ENCODE measurements around the gene CYFIP2.

Gene CYFIP2

GRCh38 chr5:157371655-157372471 lies 105.9 kb downstream of the CYFIP2 start:
- H3K27ac ChIP-seq (ENCODE audit: low read length) = no peak overlapping the region
- no peaks in the 10 kb centered on the region for H3K9me3 ChIP-seq (ENCODE audit: control insufficient read depth, low read depth, low read length)
- no peaks in the 10 kb centered on the region for H3K27me3 ChIP-seq (ENCODE audit: control insufficient read depth, insufficient read depth, low read length)
- H3K4me1 ChIP-seq (ENCODE audit: control insufficient read depth, low read depth, low read length) = peaks cover 13% of the 10 kb centered on the region
- H3K9ac ChIP-seq (ENCODE audit: low read length) = no peak overlapping the region
- no peak overlapping the region for H3K4me3 ChIP-seq (ENCODE audit: low read length)
- H3K36me3 ChIP-seq (ENCODE audit: control insufficient read depth, low read depth, low read length) = peaks cover 5% of the 10 kb centered on the region

GRCh38 chr5:157372472-157372822 lies 106.5 kb downstream of the CYFIP2 start:
- Histone ChIP-seq H3K9ac (ENCODE audit: low read length) (no peak overlapping the region), H3K9me3 (ENCODE audit: control insufficient read depth, low read depth, low read length) (no peaks in the 10 kb centered on the region), H3K27ac (ENCODE audit: low read length) (no peak overlapping the region), H3K27me3 (ENCODE audit: control insufficient read depth, insufficient read depth, low read length) (no peaks in the 10 kb centered on the region), H3K4me1 (ENCODE audit: control insufficient read depth, low read depth, low read length) (peaks cover 13% of the 10 kb centered on the region), H3K36me3 (ENCODE audit: control insufficient read depth, low read depth, low read length) (peaks cover 5% of the 10 kb centered on the region), H3K4me3 (ENCODE audit: low read length) (no peak overlapping the region)

- Histone ChIP-seq H3K9ac (ENCODE audit: low read length) (no peak overlapping the region), H3K4me1 (ENCODE audit: control insufficient read depth, low read depth, low read length) (no peaks in the 10 kb centered on the region), H3K27me3 (ENCODE audit: control insufficient read depth, insufficient read depth, low read length) (no peaks in the 10 kb centered on the region), H3K9me3 (ENCODE audit: control insufficient read depth, low read depth, low read length) (no peaks in the 10 kb centered on the region), H3K36me3 (ENCODE audit: control insufficient read depth, low read depth, low read length) (peaks cover 9% of the 10 kb centered on the region), H3K27ac (ENCODE audit: low read length) (no peak overlapping the region), H3K4me3 (ENCODE audit: low read length) (no peak overlapping the region)
These were observed 112.6 kb downstream of the CYFIP2 start for GRCh38 chr5:157378509-157378908.

GRCh38 chr5:157379983-157380382 lies 114.1 kb downstream of the CYFIP2 start:
- H3K4me3 ChIP-seq (ENCODE audit: low read length) = no peak overlapping the region
- peaks cover under 1% of the 10 kb centered on the region for H3K4me1 ChIP-seq (ENCODE audit: control insufficient read depth, low read depth, low read length)
- H3K27me3 ChIP-seq (ENCODE audit: control insufficient read depth, insufficient read depth, low read length) = no peaks in the 10 kb centered on the region
- peaks cover 12% of the 10 kb centered on the region for H3K36me3 ChIP-seq (ENCODE audit: control insufficient read depth, low read depth, low read length)
- H3K27ac ChIP-seq (ENCODE audit: low read length) = no peak overlapping the region
- H3K9ac ChIP-seq (ENCODE audit: low read length) = no peak overlapping the region
- H3K9me3 ChIP-seq (ENCODE audit: control insufficient read depth, low read depth, low read length) = no peaks in the 10 kb centered on the region

- no peak overlapping the region for H3K4me3 ChIP-seq (ENCODE audit: low read length)
- H3K27ac ChIP-seq (ENCODE audit: low read length) = no peak overlapping the region
- peaks cover 10% of the 10 kb centered on the region for H3K4me1 ChIP-seq (ENCODE audit: control insufficient read depth, low read depth, low read length)
- no peaks in the 10 kb centered on the region for H3K9me3 ChIP-seq (ENCODE audit: control insufficient read depth, low read depth, low read length)
- peaks cover 12% of the 10 kb centered on the region for H3K36me3 ChIP-seq (ENCODE audit: control insufficient read depth, low read depth, low read length)
- H3K27me3 ChIP-seq (ENCODE audit: control insufficient read depth, insufficient read depth, low read length) = no peaks in the 10 kb centered on the region
- no peak overlapping the region for H3K9ac ChIP-seq (ENCODE audit: low read length)
These were observed 115.8 kb downstream of the CYFIP2 start for GRCh38 chr5:157381746-157382145.

GRCh38 chr5:157382996-157383800 lies 117.3 kb downstream of the CYFIP2 start:
- Histone ChIP-seq H3K9me3 (ENCODE audit: control insufficient read depth, low read depth, low read length) (no peaks in the 10 kb centered on the region), H3K4me3 (ENCODE audit: low read length) (no peak overlapping the region), H3K27me3 (ENCODE audit: control insufficient read depth, insufficient read depth, low read length) (no peaks in the 10 kb centered on the region), H3K4me1 (ENCODE audit: control insufficient read depth, low read depth, low read length) (peaks cover 10% of the 10 kb centered on the region), H3K9ac (ENCODE audit: low read length) (no peak overlapping the region), H3K36me3 (ENCODE audit: control insufficient read depth, low read depth, low read length) (peaks cover 12% of the 10 kb centered on the region), H3K27ac (ENCODE audit: low read length) (no peak overlapping the region)

GRCh38 chr5:157384971-157385709 lies 119.2 kb downstream of the CYFIP2 start:
- Histone ChIP-seq H3K4me3 (ENCODE audit: low read length) (no peak overlapping the region), H3K27me3 (ENCODE audit: control insufficient read depth, insufficient read depth, low read length) (no peaks in the 10 kb centered on the region), H3K4me1 (ENCODE audit: control insufficient read depth, low read depth, low read length) (peaks cover 10% of the 10 kb centered on the region), H3K9ac (ENCODE audit: low read length) (no peak overlapping the region), H3K36me3 (ENCODE audit: control insufficient read depth, low read depth, low read length) (peaks cover 12% of the 10 kb centered on the region), H3K9me3 (ENCODE audit: control insufficient read depth, low read depth, low read length) (no peaks in the 10 kb centered on the region), H3K27ac (ENCODE audit: low read length) (no peak overlapping the region)

- Histone ChIP-seq H3K4me1 (ENCODE audit: control insufficient read depth, low read depth, low read length) (peaks cover 10% of the 10 kb centered on the region), H3K4me3 (ENCODE audit: low read length) (no peak overlapping the region), H3K27me3 (ENCODE audit: control insufficient read depth, insufficient read depth, low read length) (no peaks in the 10 kb centered on the region), H3K36me3 (ENCODE audit: control insufficient read depth, low read depth, low read length) (peaks cover 12% of the 10 kb centered on the region), H3K9me3 (ENCODE audit: control insufficient read depth, low read depth, low read length) (no peaks in the 10 kb centered on the region), H3K9ac (ENCODE audit: low read length) (no peak overlapping the region), H3K27ac (ENCODE audit: low read length) (no peak overlapping the region)
These were observed 121.2 kb downstream of the CYFIP2 start for GRCh38 chr5:157387041-157387563.

GRCh38 chr5:157387683-157388093 lies 121.8 kb downstream of the CYFIP2 start:
- Histone ChIP-seq H3K27ac (ENCODE audit: low read length) (no peak overlapping the region), H3K4me1 (ENCODE audit: control insufficient read depth, low read depth, low read length) (peaks cover 10% of the 10 kb centered on the region), H3K27me3 (ENCODE audit: control insufficient read depth, insufficient read depth, low read length) (no peaks in the 10 kb centered on the region), H3K9ac (ENCODE audit: low read length) (no peak overlapping the region), H3K36me3 (ENCODE audit: control insufficient read depth, low read depth, low read length) (peaks cover 9% of the 10 kb centered on the region), H3K4me3 (ENCODE audit: low read length) (no peak overlapping the region), H3K9me3 (ENCODE audit: control insufficient read depth, low read depth, low read length) (no peaks in the 10 kb centered on the region)

- H3K27ac ChIP-seq (ENCODE audit: low read length) = no peak overlapping the region
- H3K9me3 ChIP-seq (ENCODE audit: control insufficient read depth, low read depth, low read length) = no peaks in the 10 kb centered on the region
- peaks cover 10% of the 10 kb centered on the region for H3K4me1 ChIP-seq (ENCODE audit: control insufficient read depth, low read depth, low read length)
- H3K36me3 ChIP-seq (ENCODE audit: control insufficient read depth, low read depth, low read length) = peaks cover 6% of the 10 kb centered on the region
- H3K4me3 ChIP-seq (ENCODE audit: low read length) = no peak overlapping the region
- no peaks in the 10 kb centered on the region for H3K27me3 ChIP-seq (ENCODE audit: control insufficient read depth, insufficient read depth, low read length)
- H3K9ac ChIP-seq (ENCODE audit: low read length) = no peak overlapping the region
These were observed 122.3 kb downstream of the CYFIP2 start for GRCh38 chr5:157388111-157388710.

GRCh38 chr5:157389103-157389502 lies 123.2 kb downstream of the CYFIP2 start:
- Histone ChIP-seq H3K27ac (ENCODE audit: low read length) (no peak overlapping the region), H3K36me3 (ENCODE audit: control insufficient read depth, low read depth, low read length) (peaks cover 5% of the 10 kb centered on the region), H3K4me1 (ENCODE audit: control insufficient read depth, low read depth, low read length) (peaks cover 10% of the 10 kb centered on the region), H3K9ac (ENCODE audit: low read length) (no peak overlapping the region), H3K27me3 (ENCODE audit: control insufficient read depth, insufficient read depth, low read length) (no peaks in the 10 kb centered on the region), H3K4me3 (ENCODE audit: low read length) (no peak overlapping the region), H3K9me3 (ENCODE audit: control insufficient read depth, low read depth, low read length) (no peaks in the 10 kb centered on the region)

All from iPS-18a (cell line).